Endometrium (tissue), 2 donors: ENCODE data around the gene SERPINB5.
A peak's percentile ranks its signal among the peaks of the same experiment; 100 is the strongest.

Experiments used
- FAIRE-seq: peaks from 2 replicates; lab custom pipeline; 2012; peaks lifted over from hg19 to GRCh38; lab: Jason Lieb, UNC
- donor health status: control.
- donor health status: control.

SERPINB5 gene

DNA sequence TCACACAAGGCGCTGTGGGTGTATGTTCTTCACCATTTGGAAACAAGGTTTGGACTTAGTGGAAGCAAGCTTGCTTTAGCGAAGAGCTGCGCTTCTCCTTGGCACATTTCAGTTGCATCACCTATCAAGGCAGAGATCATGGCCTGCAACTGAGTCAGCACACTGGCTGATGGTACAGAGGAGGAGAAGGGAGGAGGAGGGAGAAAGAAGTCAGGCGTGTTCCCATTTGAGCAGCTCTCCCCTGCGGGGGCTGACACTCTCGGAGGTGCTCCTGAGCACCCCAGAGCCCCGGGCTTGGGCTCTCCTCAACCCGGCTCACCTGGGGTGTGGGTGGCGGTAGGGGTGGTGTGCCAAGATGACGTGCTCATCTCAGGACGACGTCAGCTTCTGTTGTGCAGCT, 6.0 kb upstream of the SERPINB5 start:
- no peak for FAIRE-seq

DNA sequence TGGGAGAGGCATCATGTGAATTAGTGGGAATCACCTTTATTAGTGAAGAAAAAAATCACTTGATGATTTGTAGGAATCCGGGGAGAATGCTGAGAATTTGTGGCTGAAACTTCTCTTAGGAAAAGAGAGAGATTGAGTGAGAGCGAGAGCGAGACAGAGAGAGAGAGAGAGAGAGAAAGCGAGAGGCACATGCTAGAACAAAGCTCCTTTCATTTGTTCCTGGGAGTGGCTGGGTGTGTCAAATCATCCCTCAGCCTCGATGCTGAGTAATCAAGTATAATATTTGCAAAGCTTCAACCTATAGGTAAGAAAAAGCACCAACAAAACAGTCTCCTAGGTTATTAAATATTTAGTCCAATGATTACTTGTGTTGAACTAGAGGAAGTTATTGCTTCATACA, 4.4 kb upstream of the SERPINB5 start:
- no peak for FAIRE-seq

DNA sequence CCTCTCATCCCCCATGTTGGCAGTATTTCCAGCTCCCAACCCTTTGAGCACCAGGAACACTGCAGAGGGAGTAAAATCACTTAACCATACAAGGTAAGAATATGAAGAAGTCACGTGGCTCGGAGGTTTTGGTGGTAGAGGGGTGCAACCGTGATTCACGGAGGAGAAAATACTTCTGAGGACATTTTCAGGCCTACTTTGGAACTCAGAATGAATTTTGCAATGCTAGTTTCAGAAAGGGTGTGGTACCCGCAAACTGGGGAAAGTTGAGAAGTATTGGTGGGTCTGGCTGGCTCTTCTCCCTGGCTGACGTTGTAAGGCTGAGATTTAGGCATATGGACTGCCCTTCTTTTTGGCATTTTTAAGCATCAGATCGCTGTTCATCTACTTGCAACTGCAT, 442 bp downstream of the SERPINB5 start:
- FAIRE-seq, result no peak

DNA sequence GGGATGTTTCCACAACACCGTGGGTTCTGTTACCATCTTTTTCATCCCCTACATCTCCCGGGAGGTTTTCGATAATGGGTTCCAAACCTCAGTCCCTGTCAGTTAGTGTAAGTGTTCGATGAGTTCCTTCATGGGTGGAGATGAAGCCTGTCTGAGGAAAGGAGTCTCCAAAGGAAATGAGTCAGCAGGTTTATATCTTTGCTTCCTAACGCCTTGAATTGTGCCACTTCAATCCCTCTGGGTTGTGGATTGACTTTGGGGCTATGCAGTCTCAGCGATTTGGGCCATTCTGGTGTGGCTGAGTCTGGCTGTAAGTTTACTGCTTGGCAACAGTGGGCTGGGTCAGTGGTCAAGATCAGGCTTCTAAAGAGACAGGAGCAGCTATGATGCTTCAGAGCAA, 1.2 kb downstream of the SERPINB5 start:
- no peak for FAIRE-seq

DNA sequence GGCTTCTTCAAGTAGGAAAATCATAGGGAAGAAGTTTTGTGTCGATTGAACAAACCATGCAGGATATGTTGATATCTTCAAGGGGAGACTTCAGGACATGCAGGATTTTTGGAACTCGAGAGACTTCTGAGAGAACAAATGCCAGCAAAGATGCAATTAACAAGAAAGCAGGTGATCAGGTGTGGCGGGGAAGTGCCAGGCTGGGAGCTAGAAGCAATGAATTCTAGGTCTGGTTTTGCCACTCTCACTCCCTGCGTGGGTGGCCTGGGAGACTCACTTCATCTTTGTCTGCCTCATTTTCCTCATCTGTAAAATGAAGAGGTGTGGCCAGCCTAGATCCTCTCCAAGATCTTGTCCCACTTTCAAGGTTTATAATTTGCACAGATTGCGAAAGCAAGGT, 3.1 kb downstream of the SERPINB5 start:
- FAIRE-seq, result no peak

DNA sequence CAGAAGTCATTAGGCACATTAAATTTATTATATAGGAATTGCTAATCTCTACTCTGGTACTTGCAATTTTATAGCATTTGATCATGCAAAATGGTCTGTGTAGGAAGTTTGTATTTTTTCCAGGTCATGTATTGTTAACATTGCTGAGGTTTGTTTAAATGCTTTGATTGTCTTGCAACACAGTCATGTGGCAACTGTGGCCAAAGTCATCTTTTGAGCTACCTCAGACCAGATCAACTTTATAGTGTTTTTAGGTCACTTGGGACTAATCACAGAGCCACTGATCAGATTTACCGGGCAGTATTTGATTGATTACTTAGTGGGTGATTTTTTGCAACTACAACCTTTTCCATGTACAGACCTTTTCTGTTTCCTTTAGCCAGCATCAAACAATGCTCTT, 3.7 kb downstream of the SERPINB5 start:
- no peak for FAIRE-seq

DNA sequence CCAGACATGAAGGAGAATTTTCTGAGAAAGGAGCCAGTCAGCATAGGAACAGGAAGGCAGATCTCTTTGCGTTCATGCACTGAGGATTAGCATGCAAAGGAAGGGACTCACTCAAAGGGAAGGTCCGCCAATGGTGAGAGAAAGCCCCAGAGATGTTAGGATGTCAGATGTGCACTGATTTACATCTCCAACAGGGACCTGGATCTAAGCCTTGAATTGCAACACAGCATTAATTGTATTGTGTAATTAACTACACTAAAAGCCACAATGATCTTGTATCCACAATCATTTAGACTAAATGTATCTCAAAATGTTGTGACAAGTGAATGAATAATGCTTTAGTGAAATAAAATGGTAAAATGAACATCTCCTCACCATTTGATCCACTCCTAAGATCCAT, 4.2 kb downstream of the SERPINB5 start:
- FAIRE-seq, result no peak

DNA sequence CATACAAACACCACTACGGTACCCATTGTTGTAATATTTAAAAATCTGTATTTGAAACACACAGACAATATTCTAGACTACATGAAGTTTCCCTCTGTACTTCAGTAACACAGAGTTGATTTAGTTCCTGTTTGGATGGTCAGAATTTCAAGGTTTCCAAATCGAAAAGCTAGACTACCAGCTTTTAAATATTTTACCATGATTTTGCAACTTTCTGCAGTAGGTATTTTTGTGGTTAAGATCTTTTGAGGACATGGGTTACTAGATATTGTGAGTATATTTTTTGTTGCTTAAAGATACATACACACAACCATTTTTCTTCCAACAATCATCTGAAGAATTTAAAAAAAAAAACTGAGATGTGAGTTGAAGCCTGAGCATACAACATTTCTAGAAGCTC, 10.9 kb downstream of the SERPINB5 start:
- peak; percentile 45 for FAIRE-seq

DNA sequence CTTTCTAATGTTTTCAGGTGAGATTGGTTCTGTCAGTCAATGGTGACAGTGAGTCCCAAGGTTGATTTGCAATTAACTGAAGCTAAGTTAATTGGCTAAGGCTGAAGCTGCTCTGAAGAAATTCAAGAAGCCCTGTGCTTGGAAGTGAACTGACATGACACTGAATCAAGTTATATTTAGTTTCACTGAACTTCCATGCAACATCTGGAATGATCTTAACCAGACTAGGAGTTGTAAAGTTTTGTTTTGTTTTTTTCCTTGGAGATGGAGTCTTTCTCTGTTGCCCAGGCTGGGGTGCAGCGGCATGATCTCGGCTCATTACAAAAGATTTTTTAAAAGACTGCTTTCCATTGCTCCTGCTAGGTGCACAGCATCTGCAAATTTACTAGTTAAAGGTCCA, 11.4 kb downstream of the SERPINB5 start:
- FAIRE-seq, result peak; percentile 93

DNA sequence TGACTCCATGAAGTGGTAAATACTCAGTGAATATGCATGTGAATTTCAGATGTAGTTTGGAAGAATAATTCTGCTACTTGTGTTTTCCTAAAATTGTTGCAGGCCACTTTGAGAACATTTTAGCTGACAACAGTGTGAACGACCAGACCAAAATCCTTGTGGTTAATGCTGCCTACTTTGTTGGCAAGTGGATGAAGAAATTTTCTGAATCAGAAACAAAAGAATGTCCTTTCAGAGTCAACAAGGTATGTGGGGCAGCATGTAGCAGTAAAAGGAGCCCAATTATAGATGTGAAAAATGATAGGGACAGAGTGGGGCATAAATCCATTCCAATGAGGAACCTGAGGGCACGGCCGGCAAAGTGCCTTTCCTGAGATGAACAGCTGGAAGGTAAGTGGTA, 16.1 kb downstream of the SERPINB5 start:
- no peak for FAIRE-seq

DNA sequence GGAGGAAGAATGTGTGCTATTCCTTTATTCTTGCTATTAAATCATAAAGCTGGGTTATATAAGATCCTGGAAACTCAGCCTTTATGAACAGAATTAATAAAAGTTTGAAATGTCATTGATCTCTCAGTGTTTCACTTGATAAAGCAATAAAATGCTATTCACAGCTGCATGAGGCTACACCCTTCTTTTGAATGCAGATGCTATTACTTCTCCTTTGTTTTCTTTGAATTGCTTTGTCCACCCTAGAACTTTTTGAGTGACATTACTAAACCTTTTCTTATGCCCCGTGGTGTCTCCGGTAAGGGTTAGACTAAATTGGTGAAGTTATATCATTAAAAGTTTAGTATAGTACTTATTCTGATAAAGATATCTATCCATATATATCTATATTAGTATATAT, 18.9 kb downstream of the SERPINB5 start:
- no peak for FAIRE-seq

DNA sequence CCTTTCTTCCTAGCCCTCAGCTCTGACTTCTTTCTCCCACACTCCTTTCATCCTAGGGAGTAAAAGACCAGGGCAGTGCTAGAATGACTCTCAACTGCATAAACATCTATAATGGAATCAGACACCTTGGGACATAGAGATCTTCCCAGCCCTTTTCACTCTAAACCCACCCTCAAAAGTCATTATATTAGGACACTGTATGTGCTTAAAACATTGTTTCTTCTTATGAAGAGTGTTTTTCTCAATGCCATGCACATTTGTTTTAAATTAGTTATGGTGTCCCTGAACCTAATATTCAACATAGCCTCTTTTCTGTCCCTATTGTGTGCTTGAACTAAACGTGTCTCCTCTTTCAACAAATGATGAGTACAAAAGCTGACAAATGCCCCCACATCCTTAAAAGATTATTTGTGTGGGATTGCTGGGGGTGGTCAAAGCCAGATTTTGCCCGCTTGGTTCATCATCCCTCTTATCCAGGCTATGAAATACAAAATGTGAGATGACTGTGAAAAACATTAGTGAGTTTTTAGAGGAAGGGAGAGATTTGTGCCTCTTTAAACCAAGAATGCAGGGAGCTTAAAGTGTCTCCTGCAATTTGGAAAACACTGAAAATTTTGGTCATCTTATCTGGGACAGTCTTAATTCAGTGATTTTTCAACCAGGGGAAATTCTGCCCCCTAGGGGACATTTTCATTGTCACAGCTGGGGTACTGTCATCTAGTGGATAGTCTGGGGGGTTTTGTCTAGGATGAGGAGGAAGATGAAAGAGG, 29.0 kb downstream of the SERPINB5 start:
- FAIRE-seq, result no peak

DNA sequence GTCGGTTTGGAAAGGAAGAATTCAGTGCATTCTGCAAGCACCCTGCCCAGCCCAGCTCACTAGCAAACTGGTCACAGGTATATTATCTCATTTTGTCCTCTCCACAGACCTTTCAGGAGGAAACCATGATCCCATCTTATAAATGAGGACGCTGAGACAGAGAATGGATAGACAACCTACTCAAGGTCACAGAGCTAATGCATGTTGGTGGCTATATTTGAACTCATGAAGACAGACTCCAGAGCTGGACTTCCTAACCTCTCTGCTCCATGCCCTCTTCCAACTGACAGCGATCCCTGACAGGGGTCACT, 29.5 kb downstream of the SERPINB5 start:
- FAIRE-seq, result no peak

DNA sequence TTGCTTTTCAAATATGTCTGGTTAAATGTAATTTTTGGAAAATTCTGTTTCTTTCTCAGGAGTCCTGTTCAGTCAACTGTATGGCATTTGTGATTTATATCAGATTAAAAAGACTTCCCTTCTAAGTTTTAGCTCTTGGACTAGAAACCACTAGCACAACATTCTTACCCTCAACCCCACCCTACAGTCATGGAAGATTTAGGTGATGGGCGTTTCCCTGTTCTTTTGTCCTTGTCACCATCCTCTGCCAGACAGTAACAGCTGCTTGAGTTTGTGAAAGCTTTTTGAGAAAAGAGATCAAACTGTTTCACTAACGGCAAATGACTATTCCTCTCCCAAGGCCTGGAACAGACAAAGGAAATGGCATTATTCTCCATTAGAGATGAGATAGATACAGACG, 31.8 kb downstream of the SERPINB5 start:
- FAIRE-seq, result no peak

DNA sequence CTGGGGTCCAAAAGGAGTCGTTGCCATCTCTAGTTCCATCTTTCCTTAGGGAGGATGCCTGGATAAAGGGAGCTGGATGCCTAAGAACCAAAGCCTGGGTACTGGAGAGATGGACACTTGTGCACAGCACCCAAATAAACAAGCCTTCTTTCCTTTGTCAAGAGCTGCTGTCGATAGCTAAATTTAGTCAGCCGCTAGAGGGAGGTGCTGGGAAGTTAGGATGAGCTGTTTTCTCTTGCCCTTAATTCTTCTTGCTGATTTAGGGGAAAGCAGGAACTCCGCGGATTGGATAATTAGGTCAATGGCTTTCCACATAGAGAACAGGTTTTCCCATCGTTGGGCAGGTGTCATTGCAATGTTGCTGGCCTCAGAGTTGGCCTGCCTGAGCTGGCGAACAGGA, 34.5 kb downstream of the SERPINB5 start:
- FAIRE-seq, result no peak

DNA sequence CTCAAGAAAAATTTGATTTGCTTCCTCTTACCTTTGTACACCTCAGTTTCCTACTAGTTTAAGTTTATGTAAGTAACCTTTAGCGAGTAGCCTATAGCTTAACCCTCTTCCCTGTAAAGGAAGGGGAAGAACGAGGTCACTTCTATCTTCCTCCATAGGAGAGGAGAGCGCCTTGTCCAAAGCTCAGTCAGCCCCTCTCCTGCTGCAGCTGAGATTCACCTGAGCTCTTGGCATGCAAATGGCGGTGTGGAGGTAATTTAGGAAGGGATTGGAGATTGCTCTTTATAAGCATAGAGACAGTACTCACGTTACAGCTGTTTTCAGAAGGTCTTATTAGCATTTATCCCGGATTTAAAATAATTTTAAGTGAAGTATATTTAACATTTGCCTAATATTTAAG, 37.6 kb downstream of the SERPINB5 start:
- FAIRE-seq, result no peak

DNA sequence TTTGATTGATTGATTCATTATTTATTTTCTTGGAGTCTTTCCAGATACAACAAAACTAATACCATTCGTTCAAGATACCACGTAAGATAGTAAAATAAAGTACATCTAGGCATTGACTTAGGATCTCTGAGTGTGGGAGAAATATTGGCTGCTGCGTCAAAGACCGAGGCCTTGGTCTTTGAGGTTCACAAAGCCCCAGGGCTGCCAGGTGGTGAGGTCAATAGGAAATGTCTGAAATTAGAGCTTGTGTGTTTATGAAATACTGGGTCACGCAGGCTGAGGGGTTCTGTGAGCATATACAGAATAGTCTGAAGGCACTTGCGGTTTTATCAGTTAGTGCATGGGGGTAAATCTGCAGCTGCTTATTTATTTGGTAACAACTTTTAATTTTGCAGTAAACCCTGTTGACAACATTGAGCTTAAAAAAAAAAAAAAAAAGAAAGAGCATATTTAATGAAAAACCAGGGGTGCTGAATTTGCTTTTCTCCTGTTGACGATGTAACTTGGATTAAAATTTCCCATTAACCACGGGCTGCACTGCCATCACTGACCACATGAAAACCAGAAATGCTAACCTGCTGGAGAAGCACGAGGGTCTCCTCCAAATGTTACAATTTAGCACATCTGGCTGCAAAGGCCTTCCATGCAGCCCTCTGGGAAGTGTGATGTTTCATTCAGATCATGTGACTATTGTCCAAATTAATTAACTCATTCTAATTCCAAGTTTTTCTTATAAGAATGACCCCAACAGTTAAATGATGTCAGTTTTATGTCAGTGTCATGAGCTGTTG, 38.3 kb downstream of the SERPINB5 start:
- FAIRE-seq, result no peak

DNA sequence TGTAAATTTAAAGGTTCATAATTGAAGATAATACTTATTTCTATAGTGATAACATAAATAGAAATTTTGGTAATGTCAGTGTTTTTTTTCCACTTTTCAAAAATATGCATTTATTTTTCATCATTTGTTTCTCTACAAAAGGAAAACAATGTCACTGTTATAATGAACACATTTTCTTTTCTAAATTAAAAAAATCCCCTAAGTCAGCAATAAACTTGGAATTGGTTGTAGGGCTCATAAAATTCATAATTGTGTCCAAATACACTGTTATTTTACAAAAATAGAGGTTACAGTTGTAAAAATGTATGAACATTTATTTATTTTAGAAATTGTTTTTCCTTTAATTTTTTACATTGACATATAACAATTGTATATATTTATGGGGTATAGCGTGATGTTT, 39.0 kb downstream of the SERPINB5 start:
- no peak for FAIRE-seq

DNA sequence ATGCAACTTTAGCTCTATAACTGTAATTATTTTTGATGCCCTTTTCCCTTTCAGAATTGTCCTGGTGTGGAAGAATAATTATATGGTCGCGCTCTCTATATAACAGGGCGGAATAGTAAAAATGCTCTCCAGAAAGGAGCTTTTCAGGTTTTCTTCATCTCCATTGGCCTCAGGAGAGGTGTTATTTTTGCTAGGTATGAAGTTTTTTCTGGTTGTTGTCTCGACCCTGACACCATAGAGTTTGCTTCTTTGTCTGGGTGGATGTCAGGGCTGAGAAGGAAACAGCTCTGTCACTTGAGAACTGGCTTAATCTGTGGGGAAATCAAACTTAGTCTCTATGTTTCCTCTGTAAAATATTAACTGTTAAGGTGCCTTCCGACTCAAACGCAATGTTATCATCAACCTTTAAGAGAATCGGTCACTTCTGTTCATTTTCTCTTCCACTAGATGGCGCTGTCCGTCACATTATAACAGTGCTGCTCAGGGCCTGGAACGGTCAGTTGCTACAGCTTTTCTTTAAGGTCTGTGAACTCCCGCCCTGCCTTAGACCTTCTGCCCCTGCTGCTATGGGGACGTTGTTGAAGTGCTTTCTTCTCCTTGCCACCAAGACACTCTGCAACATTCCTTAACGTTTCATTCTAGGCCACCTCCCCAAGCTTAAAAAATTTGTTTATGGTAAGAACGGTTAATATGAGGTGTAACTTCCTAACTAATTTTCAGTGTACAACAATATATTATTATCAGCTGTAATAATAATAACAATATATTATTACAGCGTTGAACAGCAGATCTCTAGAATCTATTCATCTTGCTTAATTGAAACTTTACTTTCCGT, 41.6 kb downstream of the SERPINB5 start:
- peak; percentile 43 for FAIRE-seq

DNA sequence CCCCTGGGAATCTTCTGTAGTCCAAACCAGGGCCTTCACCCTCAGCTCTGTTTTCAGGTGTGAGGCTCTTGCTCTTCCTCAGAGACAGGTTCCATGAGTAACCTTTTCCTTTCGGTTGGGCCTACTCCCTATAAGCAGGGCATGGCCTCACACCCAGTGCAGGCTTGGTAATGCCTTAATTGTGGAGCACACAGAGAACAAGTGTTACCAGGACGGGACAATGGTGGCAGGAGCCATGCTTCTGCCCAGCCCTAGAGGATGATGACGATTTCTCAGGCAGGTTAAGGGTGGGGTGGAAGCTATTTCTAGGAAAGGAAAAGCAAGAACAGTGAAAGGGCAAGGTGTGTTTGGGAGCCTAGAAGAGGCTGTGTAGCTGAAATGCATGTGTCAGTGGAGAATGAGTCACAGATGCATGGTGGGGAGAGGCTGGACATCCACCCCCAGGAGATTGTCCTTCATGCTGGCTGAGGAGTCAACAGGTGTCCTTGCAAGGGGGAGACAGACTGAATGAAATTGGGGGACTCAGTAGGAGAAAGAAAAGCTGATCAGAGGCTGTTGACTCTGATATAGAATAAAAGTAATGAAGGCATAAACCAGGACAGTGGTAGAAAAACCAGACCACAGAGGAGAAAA, 43.4 kb downstream of the SERPINB5 start:
- FAIRE-seq, result no peak

DNA sequence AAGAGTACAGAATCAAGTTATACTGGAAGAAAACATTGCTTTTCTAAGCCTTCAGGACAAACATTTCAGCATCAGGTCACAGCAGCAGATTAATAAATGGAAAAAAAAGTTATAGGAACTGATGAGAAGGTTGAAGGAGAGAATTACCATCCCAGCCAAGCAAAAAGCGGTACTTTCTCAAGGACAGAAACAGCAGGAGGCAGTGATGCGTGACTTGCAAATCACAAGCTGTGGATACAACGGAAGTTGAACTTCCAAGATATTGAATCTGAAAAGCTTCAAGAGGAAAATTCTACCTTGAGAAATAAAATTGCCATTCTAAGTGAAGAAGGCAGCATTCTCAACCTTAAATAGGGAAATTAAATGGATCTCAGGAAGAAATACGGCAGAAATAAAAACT, 46.9 kb downstream of the SERPINB5 start:
- FAIRE-seq, result no peak

DNA sequence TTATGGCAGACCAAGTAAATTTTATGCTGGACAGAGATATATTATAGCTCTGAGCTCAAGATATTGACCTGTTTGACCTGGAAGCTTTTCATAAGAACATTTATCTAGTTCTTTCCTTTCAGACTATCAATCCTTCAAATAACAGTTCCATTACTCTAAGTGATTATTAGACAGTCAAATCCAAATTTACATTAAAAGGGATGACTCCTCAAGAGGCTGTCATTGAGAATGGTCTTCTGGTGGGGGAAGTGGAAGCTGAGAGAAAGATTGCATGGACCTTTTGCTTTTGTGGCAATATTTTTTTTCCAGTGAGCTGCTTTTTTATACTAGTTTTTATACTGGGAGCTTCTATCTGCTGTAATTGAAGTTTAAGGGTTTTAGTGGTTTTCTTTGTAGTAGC, 50.5 kb downstream of the SERPINB5 start:
- FAIRE-seq, result no peak
